Loucy (cell line): ENCODE measurements around the gene OR10G8.

ENCODE experiments used
- EZH2phosphoT487 ChIP-seq: fragments of 200-600 bp; IDR thresholded peaks from 2 replicates; pipeline ENCODE4 v1.6.1; 2018; ENCODE audit warnings: antibody characterized with exemption, mild to moderate bottlenecking, moderate library complexity, borderline replicate concordance
- TF ChIP-seq, protein P1 (sequence below): fragments of 200-600 bp; sonication (generic); conservative IDR thresholded peaks from 2 replicates; pipeline ENCODE4 v1.5.1; 2014; ENCODE audit warnings: mild to moderate bottlenecking, antibody characterized with exemption, low read length

DNA sequence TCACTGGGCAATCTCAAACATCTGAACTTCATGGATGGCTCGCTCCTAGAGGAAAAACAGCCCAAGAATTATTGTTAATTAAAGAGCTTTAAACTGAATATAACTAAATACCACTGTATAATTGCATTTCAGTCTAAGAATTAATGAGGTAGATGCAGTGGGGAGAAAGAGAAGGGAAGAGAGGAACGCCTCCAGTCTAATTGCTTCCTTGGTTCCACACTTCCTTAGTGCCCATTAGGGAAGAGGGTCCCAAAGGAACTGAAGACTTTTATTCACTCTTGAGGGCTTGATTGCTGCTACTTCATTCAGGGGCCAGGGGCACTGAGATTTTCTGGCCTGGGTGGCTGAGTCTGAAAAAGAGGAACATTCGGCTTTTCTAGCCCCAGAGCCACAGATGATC, 26.4 kb downstream of the OR10G8 start:
- TF ChIP-seq, protein P1, sequence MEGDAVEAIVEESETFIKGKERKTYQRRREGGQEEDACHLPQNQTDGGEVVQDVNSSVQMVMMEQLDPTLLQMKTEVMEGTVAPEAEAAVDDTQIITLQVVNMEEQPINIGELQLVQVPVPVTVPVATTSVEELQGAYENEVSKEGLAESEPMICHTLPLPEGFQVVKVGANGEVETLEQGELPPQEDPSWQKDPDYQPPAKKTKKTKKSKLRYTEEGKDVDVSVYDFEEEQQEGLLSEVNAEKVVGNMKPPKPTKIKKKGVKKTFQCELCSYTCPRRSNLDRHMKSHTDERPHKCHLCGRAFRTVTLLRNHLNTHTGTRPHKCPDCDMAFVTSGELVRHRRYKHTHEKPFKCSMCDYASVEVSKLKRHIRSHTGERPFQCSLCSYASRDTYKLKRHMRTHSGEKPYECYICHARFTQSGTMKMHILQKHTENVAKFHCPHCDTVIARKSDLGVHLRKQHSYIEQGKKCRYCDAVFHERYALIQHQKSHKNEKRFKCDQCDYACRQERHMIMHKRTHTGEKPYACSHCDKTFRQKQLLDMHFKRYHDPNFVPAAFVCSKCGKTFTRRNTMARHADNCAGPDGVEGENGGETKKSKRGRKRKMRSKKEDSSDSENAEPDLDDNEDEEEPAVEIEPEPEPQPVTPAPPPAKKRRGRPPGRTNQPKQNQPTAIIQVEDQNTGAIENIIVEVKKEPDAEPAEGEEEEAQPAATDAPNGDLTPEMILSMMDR = no peak
- TF ChIP-seq EZH2phosphoT487 = no peak
